ENCODE data around the gene NFKBIB.
A peak's percentile ranks its signal among the peaks of the same experiment; 100 is the strongest.

Gene NFKBIB

DNA sequence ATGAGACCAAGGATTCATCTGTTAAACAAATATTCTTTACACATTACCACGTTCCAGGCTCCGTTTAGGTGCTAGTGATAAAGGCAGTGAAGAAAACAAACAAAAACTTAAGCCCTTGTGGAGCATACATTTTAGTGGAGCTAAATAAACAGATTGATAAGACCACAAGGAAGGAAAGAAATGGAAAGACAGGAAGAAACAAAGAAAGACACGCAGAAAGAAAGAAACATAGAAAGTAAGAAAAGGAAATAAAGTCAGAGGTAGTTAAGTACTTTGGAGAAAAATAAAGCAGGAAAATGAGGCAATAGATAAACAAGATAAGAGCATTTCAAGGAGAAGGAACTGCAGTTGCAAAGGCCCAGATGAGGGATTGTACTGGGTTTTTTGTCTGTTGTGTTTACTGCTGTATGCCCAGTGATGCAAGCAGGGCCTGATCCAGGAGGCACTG lies 998 bp downstream of the NFKBIB start:
- TF ChIP-seq, protein P1, sequence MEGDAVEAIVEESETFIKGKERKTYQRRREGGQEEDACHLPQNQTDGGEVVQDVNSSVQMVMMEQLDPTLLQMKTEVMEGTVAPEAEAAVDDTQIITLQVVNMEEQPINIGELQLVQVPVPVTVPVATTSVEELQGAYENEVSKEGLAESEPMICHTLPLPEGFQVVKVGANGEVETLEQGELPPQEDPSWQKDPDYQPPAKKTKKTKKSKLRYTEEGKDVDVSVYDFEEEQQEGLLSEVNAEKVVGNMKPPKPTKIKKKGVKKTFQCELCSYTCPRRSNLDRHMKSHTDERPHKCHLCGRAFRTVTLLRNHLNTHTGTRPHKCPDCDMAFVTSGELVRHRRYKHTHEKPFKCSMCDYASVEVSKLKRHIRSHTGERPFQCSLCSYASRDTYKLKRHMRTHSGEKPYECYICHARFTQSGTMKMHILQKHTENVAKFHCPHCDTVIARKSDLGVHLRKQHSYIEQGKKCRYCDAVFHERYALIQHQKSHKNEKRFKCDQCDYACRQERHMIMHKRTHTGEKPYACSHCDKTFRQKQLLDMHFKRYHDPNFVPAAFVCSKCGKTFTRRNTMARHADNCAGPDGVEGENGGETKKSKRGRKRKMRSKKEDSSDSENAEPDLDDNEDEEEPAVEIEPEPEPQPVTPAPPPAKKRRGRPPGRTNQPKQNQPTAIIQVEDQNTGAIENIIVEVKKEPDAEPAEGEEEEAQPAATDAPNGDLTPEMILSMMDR (conservative IDR thresholded peaks at IDR 0.05; ENCODE audit: low read depth, low read length) = no peak
- no peak for DNase-seq (ENCODE audit: low read depth)
- peak overlapping the region; percentile 89 for H3K4me3 ChIP-seq (ENCODE audit: low read length)

DNA sequence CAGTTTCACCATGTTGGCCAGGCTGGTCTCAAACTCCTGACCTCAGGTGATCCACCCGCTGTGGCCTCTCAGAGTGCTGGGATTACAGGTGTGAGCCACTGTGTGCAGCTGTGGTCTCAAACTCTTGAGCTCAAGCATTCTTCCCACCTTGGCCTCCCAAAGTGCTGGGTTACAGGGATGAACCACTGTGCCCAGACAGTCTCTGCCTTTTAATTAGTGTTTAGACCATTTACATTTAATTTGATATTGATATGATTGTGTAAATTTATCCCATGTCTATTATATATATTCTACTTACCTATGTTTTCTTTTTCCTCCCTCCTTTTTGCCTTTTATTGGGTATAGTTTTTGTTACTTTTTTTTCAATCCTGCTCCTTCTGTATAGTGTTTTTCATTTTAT lies 1.9 kb downstream of the NFKBIB start:
- DNase-seq (ENCODE audit: low read depth) = no peak
- TF ChIP-seq, protein P1 (conservative IDR thresholded peaks at IDR 0.05; ENCODE audit: low read depth, low read length) = no peak
- H3K4me3 ChIP-seq (ENCODE audit: low read length) = no peak overlapping the region

DNA sequence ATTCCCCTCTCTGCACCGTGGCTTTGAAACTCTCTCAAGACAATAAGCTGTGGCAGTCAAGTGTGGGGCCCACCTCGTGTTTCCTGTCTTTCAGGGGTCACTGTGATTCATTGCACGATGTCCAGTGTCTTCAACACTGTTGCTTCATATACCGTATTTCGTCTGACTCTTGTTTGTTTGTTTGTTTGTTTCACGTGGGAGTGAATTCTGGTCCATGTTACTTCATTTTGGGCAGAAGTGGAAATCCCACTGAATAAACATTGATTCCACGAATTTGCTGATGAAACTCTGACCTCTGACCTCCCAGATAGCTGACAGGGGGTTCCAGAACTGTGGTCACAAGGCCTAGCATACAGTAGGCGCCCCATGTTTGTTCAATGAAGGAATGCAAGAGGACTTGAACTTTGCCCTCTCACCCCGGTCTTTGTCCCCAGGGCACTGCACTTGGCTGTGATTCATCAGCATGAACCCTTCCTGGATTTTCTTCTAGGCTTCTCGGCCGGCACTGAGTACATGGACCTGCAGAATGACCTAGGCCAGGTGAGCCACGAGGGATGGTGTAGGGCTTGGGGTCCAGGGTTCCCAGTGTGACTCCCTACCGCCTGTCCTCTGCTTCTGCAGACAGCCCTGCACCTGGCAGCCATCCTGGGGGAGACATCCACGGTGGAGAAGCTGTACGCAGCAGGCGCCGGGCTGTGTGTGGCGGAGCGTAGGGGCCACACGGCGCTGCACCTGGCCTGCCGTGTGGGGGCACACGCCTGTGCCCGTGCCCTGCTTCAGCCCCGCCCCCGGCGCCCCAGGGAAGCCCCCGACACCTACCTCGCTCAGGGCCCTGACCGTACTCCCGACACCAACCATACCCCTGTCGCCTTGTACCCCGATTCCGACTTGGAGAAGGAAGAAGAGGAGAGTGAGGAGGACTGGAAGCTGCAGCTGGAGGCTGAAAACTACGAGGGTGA lies 5.1 kb downstream of the NFKBIB start:
- TF ChIP-seq, protein P1 (conservative IDR thresholded peaks at IDR 0.05; ENCODE audit: low read depth, low read length) = no peak
- H3K4me3 ChIP-seq (ENCODE audit: low read length) = no peak overlapping the region
- DNase-seq (ENCODE audit: low read depth) = no peak

DNA sequence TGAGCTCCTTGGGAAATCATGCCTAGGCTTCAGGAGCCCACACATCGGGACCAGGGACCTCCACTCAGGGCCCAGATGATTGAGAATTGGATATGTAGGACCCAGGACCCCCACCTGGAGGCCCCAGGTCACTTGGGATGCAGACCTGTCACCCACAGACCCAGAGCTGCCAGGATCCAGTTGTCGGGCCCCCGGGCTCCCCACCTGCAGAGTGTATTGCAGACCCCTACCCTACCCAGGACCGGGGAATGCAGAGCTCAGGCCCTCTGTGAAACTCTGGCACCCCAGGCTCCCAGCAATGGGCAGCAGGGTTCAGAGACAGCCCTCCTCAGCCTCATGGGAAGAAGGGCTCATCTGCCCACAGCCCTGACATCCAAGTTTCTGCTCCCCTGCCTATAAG lies 5.9 kb downstream of the NFKBIB start:
- H3K4me3 ChIP-seq (ENCODE audit: low read length) = no peak overlapping the region
- TF ChIP-seq, protein P1 (conservative IDR thresholded peaks at IDR 0.05; ENCODE audit: low read depth, low read length) = no peak
- no peak for DNase-seq (ENCODE audit: low read depth)

DNA sequence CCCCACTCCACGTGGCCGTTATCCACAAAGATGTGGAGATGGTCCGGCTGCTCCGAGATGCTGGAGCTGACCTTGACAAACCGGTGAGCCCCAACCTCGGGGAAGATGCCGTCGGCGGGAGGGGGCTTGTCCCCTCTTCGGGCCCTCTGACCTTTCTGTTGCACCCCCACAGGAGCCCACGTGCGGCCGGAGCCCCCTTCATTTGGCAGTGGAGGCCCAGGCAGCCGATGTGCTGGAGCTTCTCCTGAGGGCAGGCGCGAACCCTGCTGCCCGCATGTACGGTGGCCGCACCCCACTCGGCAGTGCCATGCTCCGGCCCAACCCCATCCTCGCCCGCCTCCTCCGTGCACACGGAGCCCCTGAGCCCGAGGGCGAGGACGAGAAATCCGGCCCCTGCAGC lies 7.5 kb downstream of the NFKBIB start:
- no peak overlapping the region for H3K4me3 ChIP-seq (ENCODE audit: low read length)
- DNase-seq (ENCODE audit: low read depth) = no peak
- TF ChIP-seq, protein P1 (conservative IDR thresholded peaks at IDR 0.05; ENCODE audit: low read depth, low read length) = no peak

DNA sequence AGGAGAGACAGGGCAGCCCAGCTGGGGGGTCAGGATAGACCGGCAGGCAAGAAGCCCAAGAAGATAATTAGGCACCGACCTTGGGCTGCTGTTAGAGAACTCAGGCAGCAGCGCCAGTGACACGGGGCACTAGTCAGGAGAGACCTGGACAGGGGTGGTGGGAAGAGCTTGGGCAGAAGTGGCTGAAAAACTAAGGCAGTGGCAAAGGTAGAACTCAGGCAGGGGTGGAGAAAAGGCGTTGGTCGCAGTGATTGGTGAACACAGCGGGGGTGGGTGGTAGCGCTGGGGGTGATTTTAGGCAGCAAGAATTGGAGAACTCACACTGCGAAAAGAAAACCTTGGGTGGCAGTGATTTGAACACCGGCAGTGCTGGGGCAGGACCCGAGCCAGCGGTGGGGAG lies 7.9 kb downstream of the NFKBIB start:
- TF ChIP-seq, protein P1 (conservative IDR thresholded peaks at IDR 0.05; ENCODE audit: low read depth, low read length) = no peak

DNA sequence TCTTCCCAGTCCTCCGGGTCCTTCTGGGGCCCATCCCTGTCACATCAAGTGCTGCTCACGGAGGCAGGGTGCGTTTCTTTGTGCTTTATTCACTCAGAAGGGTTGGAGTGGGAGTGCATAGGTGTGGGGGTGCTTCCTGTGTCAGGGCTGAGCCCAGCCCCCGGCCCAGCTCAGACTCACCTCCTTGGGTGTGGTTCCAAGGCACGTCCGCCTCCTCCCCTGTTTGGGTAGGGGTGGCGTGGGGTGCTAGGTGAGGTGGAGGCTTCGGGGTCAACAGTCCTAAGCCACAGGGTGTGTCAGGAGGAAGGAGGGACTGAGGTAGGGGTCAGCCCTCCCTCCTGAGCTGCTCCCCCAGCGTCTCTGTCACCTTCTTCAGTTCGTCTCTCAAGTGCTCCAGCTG lies 9.1 kb downstream of the NFKBIB start:
- no peak overlapping the region for H3K4me3 ChIP-seq (ENCODE audit: low read length)
- DNase-seq (ENCODE audit: low read depth) = no peak
- TF ChIP-seq, protein P1 (conservative IDR thresholded peaks at IDR 0.05; ENCODE audit: low read depth, low read length) = no peak

More for the DNA sequence above, 7.9 kb downstream of the NFKBIB start:
- no peak overlapping the region for H3K4me3 ChIP-seq (ENCODE audit: low read length)
- DNase-seq (ENCODE audit: low read depth) = no peak
